Measurements from ENCODE around the gene BCAM.

GRCh38 chr19:44855606-44856005 lies 46.7 kb downstream of the BCAM start:
- TF ChIP-seq CTCF (IDR thresholded peaks at IDR 0.05 in 8 of 11, conservative IDR thresholded peaks at IDR 0.05 in 3 of 11): no peak
- TF ChIP-seq POLR2A (IDR thresholded peaks at IDR 0.05): no peak
- TF ChIP-seq POLR2AphosphoS5 (IDR thresholded peaks at IDR 0.05): no peak
